ENCODE measurements around the gene NHP2. TPM values are rescaled to one million over a fixed set of nuclear protein-coding genes. Genes with fewer than 3 reads are reported as not detected.
A peak's percentile ranks its signal among the peaks of the same experiment; 100 is the strongest.
"Not testable (repeated sequence)": the region's sequence is repeated elsewhere in the genome, so short reads cannot be mapped to it uniquely, and the experiment has no call there.

The NHP2 gene
- total RNA-seq, result 75.7 TPM
- long read RNA-seq, transcript NHP2-201 (4 exons, 865 nt), result major isoform, 55 of 57 reads
- long read RNA-seq, partial matches to known transcripts, result 0 of 57 reads
- long read RNA-seq, other reads (novel, unspliced or antisense), result 0 of 57 reads

- DNase-seq, result peak; percentile 99
- intact Hi-C loops (cut with DNase I), result no loop called here
- ATAC-seq (ENCODE audit: poor library complexity), result peak; percentile 99
Measured at GRCh38 chr5:178153530-178154340, at the start of gene NHP2. Gene NHP2, minus strand, starts transcription at chr5:178153885. Its CDS starts 68 bp downstream, at chr5:178153817.

GRCh38 chr5:178202541-178202940, 48.9 kb upstream of the NHP2 start:
- no peak for ATAC-seq (ENCODE audit: poor library complexity)
- no peak for DNase-seq
- intact Hi-C loops (cut with DNase I), result no loop called here

- intact Hi-C loops (cut with DNase I), result no loop called here
- no peak for ATAC-seq (ENCODE audit: poor library complexity)
- DNase-seq, result no peak
Measured at GRCh38 chr5:178201927-178202235, 48.2 kb upstream of the NHP2 start.

GRCh38 chr5:178201221-178201926, 47.7 kb upstream of the NHP2 start:
- ATAC-seq (ENCODE audit: poor library complexity) (no peak), DNase-seq (no peak)
- intact Hi-C loops (cut with DNase I), result no loop called here

GRCh38 chr5:178199581-178200434, 46.1 kb upstream of the NHP2 start:
- intact Hi-C loops (cut with DNase I), result no loop called here
- DNase-seq (no peak), ATAC-seq (ENCODE audit: poor library complexity) (no peak)

- DNase-seq, result no peak
Measured at GRCh38 chr5:178198706-178199105, 45.0 kb upstream of the NHP2 start.

GRCh38 chr5:178198151-178198550, 44.5 kb upstream of the NHP2 start:
- intact Hi-C loops (cut with DNase I); ATAC-seq (ENCODE audit: poor library complexity); DNase-seq: not testable (repeated sequence)

More at GRCh38 chr5:178198706-178199105, 45.0 kb upstream of the NHP2 start:
- intact Hi-C loops (cut with DNase I), result no loop called here
- ATAC-seq (ENCODE audit: poor library complexity), result no peak

- DNase-seq, result no peak
- ATAC-seq (ENCODE audit: poor library complexity), result no peak
- intact Hi-C loops (cut with DNase I), result no loop called here
Measured at GRCh38 chr5:178196986-178197385, 43.3 kb upstream of the NHP2 start.

GRCh38 chr5:178196281-178196812, 42.7 kb upstream of the NHP2 start:
- ATAC-seq (ENCODE audit: poor library complexity) (no peak), DNase-seq (no peak)
- intact Hi-C loops (cut with DNase I), result no loop called here

GRCh38 chr5:178194026-178194425, 40.3 kb upstream of the NHP2 start:
- ATAC-seq (ENCODE audit: poor library complexity) (no peak), DNase-seq (no peak)
- intact Hi-C loops (cut with DNase I), result no loop called here

GRCh38 chr5:178193251-178193809, 39.6 kb upstream of the NHP2 start:
- DNase-seq, result no peak
- intact Hi-C loops (cut with DNase I), result no loop called here
- ATAC-seq (ENCODE audit: poor library complexity), result no peak

GRCh38 chr5:178192787-178193186, 39.1 kb upstream of the NHP2 start:
- DNase-seq (no peak), ATAC-seq (ENCODE audit: poor library complexity) (no peak)
- intact Hi-C loops (cut with DNase I), result no loop called here

- ATAC-seq (ENCODE audit: poor library complexity) (no peak), DNase-seq (no peak)
- intact Hi-C loops (cut with DNase I), result no loop called here
Measured at GRCh38 chr5:178192244-178192643, 38.6 kb upstream of the NHP2 start.

- ATAC-seq (ENCODE audit: poor library complexity), result no peak
- no peak for DNase-seq
- intact Hi-C loops (cut with DNase I), result no loop called here
Measured at GRCh38 chr5:178191661-178192060, 38.0 kb upstream of the NHP2 start.

- intact Hi-C loops (cut with DNase I), result no loop called here
- DNase-seq, result no peak
- no peak for ATAC-seq (ENCODE audit: poor library complexity)
Measured at GRCh38 chr5:178189433-178189832, 35.7 kb upstream of the NHP2 start.

GRCh38 chr5:178187014-178187413, 33.3 kb upstream of the NHP2 start, which contains the start of gene GMCL2:
Gene GMCL2, minus strand, starts transcription at chr5:178187371. Its CDS starts 72 bp downstream, at chr5:178187299.
- intact Hi-C loops (cut with DNase I), result no loop called here
- ATAC-seq (ENCODE audit: poor library complexity) (no peak), DNase-seq (no peak)

- intact Hi-C loops (cut with DNase I), result no loop called here
- ATAC-seq (ENCODE audit: poor library complexity) (no peak), DNase-seq (no peak)
Measured at GRCh38 chr5:178186427-178186826, 32.7 kb upstream of the NHP2 start.

- ATAC-seq (ENCODE audit: poor library complexity) (no peak), DNase-seq (no peak)
- intact Hi-C loops (cut with DNase I), result no loop called here
Measured at GRCh38 chr5:178182158-178182876, 28.6 kb upstream of the NHP2 start.

Data from Right ventricle myocardium superior (tissue), 1 donor.